ENCODE measurements around the gene TMTC2.

- TF ChIP-seq CTCF (IDR thresholded peaks at IDR 0.05; ENCODE audit: low read depth, low read length) (no peak), EZH2phosphoT487 (IDR thresholded peaks at IDR 0.05; ENCODE audit: low read depth) (no peak)
Observed at GRCh38 chr12:82867762-82868500, 181.2 kb downstream of the TMTC2 start.
